Measurements from ENCODE around the gene ICE1. TPM values are rescaled to one million over a fixed set of nuclear protein-coding genes. Genes with fewer than 3 reads are reported as not detected.
A peak's percentile ranks its signal among the peaks of the same experiment; 100 is the strongest.
"Not testable (repeated sequence)": the region's sequence is repeated elsewhere in the genome, so short reads cannot be mapped to it uniquely, and the experiment has no call there.

ICE1 gene
- total RNA-seq, 2 donors from 2014 or later: 23.3 to 25.5 TPM

- Mint-ChIP-seq H3K4me3 (no peak overlapping the region), H3K4me1 (ENCODE audit: low read depth) (no peaks in the 10 kb centered on the region), H3K9me3 (no peaks in the 10 kb centered on the region), H3K36me3 (ENCODE audit: insufficient read depth in 2 of 2) (no peaks in the 10 kb centered on the region), H3K27me3 (ENCODE audit: low read depth) (no peaks in the 10 kb centered on the region), H3K27ac (no peak overlapping the region)
- DNase-seq: no peak
- ATAC-seq (replicated peaks in 1 of 2): no peak
Measured at GRCh38 chr5:5387192-5387591, 35.3 kb upstream of the ICE1 start.

GRCh38 chr5:5387777-5388176 is 34.7 kb upstream of the ICE1 start:
- Mint-ChIP-seq H3K27ac (no peak overlapping the region), H3K4me3 (no peak overlapping the region), H3K4me1 (ENCODE audit: low read depth) (no peaks in the 10 kb centered on the region), H3K36me3 (ENCODE audit: insufficient read depth in 2 of 2) (no peaks in the 10 kb centered on the region), H3K27me3 (ENCODE audit: low read depth) (no peaks in the 10 kb centered on the region), H3K9me3 (no peaks in the 10 kb centered on the region)
- ATAC-seq (replicated peaks in 1 of 2) (no peak), DNase-seq (no peak)

GRCh38 chr5:5390121-5390869 is 32.2 kb upstream of the ICE1 start:
- ATAC-seq (replicated peaks in 1 of 2): not testable (repeated sequence)

GRCh38 chr5:5392504-5392903 is 30.0 kb upstream of the ICE1 start:
- ATAC-seq (replicated peaks in 1 of 2); H3K27ac Mint-ChIP-seq; H3K36me3 Mint-ChIP-seq (ENCODE audit: insufficient read depth in 2 of 2); H3K4me3 Mint-ChIP-seq; H3K27me3 Mint-ChIP-seq (ENCODE audit: low read depth); H3K9me3 Mint-ChIP-seq; H3K4me1 Mint-ChIP-seq (ENCODE audit: low read depth); DNase-seq: not testable (repeated sequence)

More at GRCh38 chr5:5390121-5390869, 32.2 kb upstream of the ICE1 start:
- H3K27me3 Mint-ChIP-seq (ENCODE audit: low read depth); H3K36me3 Mint-ChIP-seq (ENCODE audit: insufficient read depth in 2 of 2); H3K4me3 Mint-ChIP-seq; H3K27ac Mint-ChIP-seq; DNase-seq; H3K4me1 Mint-ChIP-seq (ENCODE audit: low read depth); H3K9me3 Mint-ChIP-seq: not testable (repeated sequence)

- not testable (repeated sequence) for H3K4me1 Mint-ChIP-seq (ENCODE audit: low read depth); ATAC-seq (replicated peaks in 1 of 2); H3K9me3 Mint-ChIP-seq; H3K27ac Mint-ChIP-seq; H3K4me3 Mint-ChIP-seq; H3K27me3 Mint-ChIP-seq (ENCODE audit: low read depth); H3K36me3 Mint-ChIP-seq (ENCODE audit: insufficient read depth in 2 of 2)
- DNase-seq: peak in 1 of 2 donors; percentile 3
Measured at GRCh38 chr5:5394384-5394986, 28.0 kb upstream of the ICE1 start.

- H3K9me3 Mint-ChIP-seq; DNase-seq; H3K27me3 Mint-ChIP-seq (ENCODE audit: low read depth); ATAC-seq (replicated peaks in 1 of 2); H3K4me1 Mint-ChIP-seq (ENCODE audit: low read depth); H3K36me3 Mint-ChIP-seq (ENCODE audit: insufficient read depth in 2 of 2); H3K4me3 Mint-ChIP-seq; H3K27ac Mint-ChIP-seq: not testable (repeated sequence)
Measured at GRCh38 chr5:5395093-5395492, 27.4 kb upstream of the ICE1 start.

GRCh38 chr5:5398071-5398470 is 24.4 kb upstream of the ICE1 start:
- Mint-ChIP-seq H3K4me1 (ENCODE audit: low read depth) (no peaks in the 10 kb centered on the region), H3K4me3 (no peak overlapping the region), H3K9me3 (peaks cover 4 to 9% of the 10 kb centered on the region in 2 donors), H3K27me3 (ENCODE audit: low read depth) (no peaks in the 10 kb centered on the region), H3K36me3 (ENCODE audit: insufficient read depth in 2 of 2) (peaks cover 2 to 7% of the 10 kb centered on the region in 2 donors), H3K27ac (no peak overlapping the region)
- ATAC-seq (replicated peaks in 1 of 2): no peak
- no peak for DNase-seq

GRCh38 chr5:5401095-5401494 is 21.4 kb upstream of the ICE1 start:
- no peak for DNase-seq

GRCh38 chr5:5403741-5404140 is 18.7 kb upstream of the ICE1 start:
- Mint-ChIP-seq H3K9me3 (peaks cover 5 to 9% of the 10 kb centered on the region in 2 donors), H3K27ac (no peak overlapping the region), H3K4me1 (ENCODE audit: low read depth) (no peaks in the 10 kb centered on the region), H3K27me3 (ENCODE audit: low read depth) (no peaks in the 10 kb centered on the region), H3K36me3 (ENCODE audit: insufficient read depth in 2 of 2) (peaks cover 2 to 7% of the 10 kb centered on the region in 2 donors), H3K4me3 (no peak overlapping the region)
- DNase-seq (no peak), ATAC-seq (replicated peaks in 1 of 2) (no peak)

More at GRCh38 chr5:5401095-5401494, 21.4 kb upstream of the ICE1 start:
- Mint-ChIP-seq H3K4me3 (no peak overlapping the region), H3K9me3 (peaks cover 4 to 9% of the 10 kb centered on the region in 2 donors), H3K27ac (no peak overlapping the region), H3K4me1 (ENCODE audit: low read depth) (no peaks in the 10 kb centered on the region), H3K27me3 (ENCODE audit: low read depth) (no peaks in the 10 kb centered on the region), H3K36me3 (ENCODE audit: insufficient read depth in 2 of 2) (peaks cover 2 to 7% of the 10 kb centered on the region in 2 donors)
- no peak for ATAC-seq (replicated peaks in 1 of 2)

GRCh38 chr5:5404381-5404780 is 18.1 kb upstream of the ICE1 start:
- Mint-ChIP-seq H3K27me3 (ENCODE audit: low read depth) (no peaks in the 10 kb centered on the region), H3K4me1 (ENCODE audit: low read depth) (no peaks in the 10 kb centered on the region), H3K27ac (no peak overlapping the region), H3K9me3 (peaks cover 4 to 9% of the 10 kb centered on the region in 2 donors), H3K36me3 (ENCODE audit: insufficient read depth in 2 of 2) (peaks cover 1 to 7% of the 10 kb centered on the region in 2 donors), H3K4me3 (no peak overlapping the region)
- no peak for DNase-seq
- ATAC-seq (replicated peaks in 1 of 2): no peak

- DNase-seq (no peak), ATAC-seq (replicated peaks in 1 of 2) (no peak)
- Mint-ChIP-seq H3K4me1 (ENCODE audit: low read depth) (no peaks in the 10 kb centered on the region), H3K9me3 (peaks cover 1 to 7% of the 10 kb centered on the region in 2 donors), H3K36me3 (ENCODE audit: insufficient read depth in 2 of 2) (peaks cover 3 to 8% of the 10 kb centered on the region in 2 donors), H3K27ac (no peak overlapping the region), H3K27me3 (ENCODE audit: low read depth) (no peaks in the 10 kb centered on the region), H3K4me3 (no peak overlapping the region)
Measured at GRCh38 chr5:5405441-5405840, 17.0 kb upstream of the ICE1 start.

- H3K27me3 Mint-ChIP-seq (ENCODE audit: low read depth): no peaks in the 10 kb centered on the region
- no peak overlapping the region for H3K4me3 Mint-ChIP-seq
- H3K9me3 Mint-ChIP-seq: peaks cover 5 to 8% of the 10 kb centered on the region in 2 donors
- H3K36me3 Mint-ChIP-seq (ENCODE audit: insufficient read depth in 2 of 2): peaks cover 3 to 12% of the 10 kb centered on the region in 2 donors
- H3K27ac Mint-ChIP-seq: no peak overlapping the region
- DNase-seq (no peak), ATAC-seq (replicated peaks in 1 of 2) (no peak)
- no peaks in the 10 kb centered on the region for H3K4me1 Mint-ChIP-seq (ENCODE audit: low read depth)
Measured at GRCh38 chr5:5407924-5408323, 14.6 kb upstream of the ICE1 start.

- H3K27me3 Mint-ChIP-seq (ENCODE audit: low read depth): no peaks in the 10 kb centered on the region
- H3K4me1 Mint-ChIP-seq (ENCODE audit: low read depth): no peaks in the 10 kb centered on the region
- H3K9me3 Mint-ChIP-seq: peaks cover 5 to 8% of the 10 kb centered on the region in 2 donors
- DNase-seq (peak in 1 of 2 donors; percentile 7), ATAC-seq (replicated peaks in 1 of 2) (no peak)
- H3K27ac Mint-ChIP-seq: no peak overlapping the region
- H3K36me3 Mint-ChIP-seq (ENCODE audit: insufficient read depth in 2 of 2): peaks cover 3 to 12% of the 10 kb centered on the region in 2 donors
- no peak overlapping the region for H3K4me3 Mint-ChIP-seq
Measured at GRCh38 chr5:5409151-5409810, 13.2 kb upstream of the ICE1 start.

Data from activated T-cell treated with anti-CD3 and anti-CD28 coated beads, Interleukin-2, amount 50 U/mL, for 72 hours (primary cell).